WTC11 (cell line): Measurements from ENCODE around the gene MBD2. TPM values are rescaled to one million over a fixed set of nuclear protein-coding genes. Genes with fewer than 3 reads are reported as not detected.

Source experiments
- ATAC-seq: fragments of 200-7000 bp; cut with Tn5 transposase; 2 replicates; pipeline ENCODE4 v1.10.0; 2021; ENCODE audit warnings: mild to moderate bottlenecking, moderate library complexity
- CTCF ChIA-PET: fragments of 300-600 bp; sonication (Branson Sonifier 250); formaldehyde crosslinking; loops from one replicate; lab custom pipeline; 2021; ENCODE audit warnings: antibody characterized with exemption; lab: Charles Lee
- POLR2A ChIA-PET: fragments of 350-600 bp; sonication (Branson Sonifier 250); formaldehyde crosslinking; loops from one replicate; lab custom pipeline; 2021; ENCODE audit warnings: antibody characterized with exemption; lab: Charles Lee
- DNase-seq: peaks from one replicate; pipeline ENCODE4 v3.0.0; 2021; ENCODE audit warnings: low spot score
- H3K27ac Mint-ChIP-seq: 2 replicates; pipeline ENCODE4 v1.8.0; 2021; ENCODE audit warnings: mixed read lengths
- H3K27me3 Mint-ChIP-seq: 2 replicates; pipeline ENCODE4 v1.8.0; 2021; ENCODE audit warnings: low read depth, mild to moderate bottlenecking, moderate library complexity, mixed read lengths
- H3K36me3 Mint-ChIP-seq: 2 replicates; pipeline ENCODE4 v1.8.0; 2021; ENCODE audit warnings: mixed read lengths
- H3K4me1 Mint-ChIP-seq: 2 replicates; pipeline ENCODE4 v1.8.0; 2022; ENCODE audit warnings: mixed read lengths
- H3K4me3 Mint-ChIP-seq: 2 replicates; pipeline ENCODE4 v1.8.0; 2021; ENCODE audit warnings: mild to moderate bottlenecking, moderate library complexity, mixed read lengths
- H3K9me3 Mint-ChIP-seq: 2 replicates; pipeline ENCODE4 v1.8.0; 2021; ENCODE audit warnings: mixed read lengths
- AR ChIP-seq: fragments of 250-450 bp; sonication (Bioruptor Pico); IDR thresholded peaks from 2 replicates; pipeline ENCODE4 v1.9.0; 2021; ENCODE audit warnings: mild to moderate bottlenecking
- ATF1 ChIP-seq: sonication (generic); formaldehyde crosslinking; IDR thresholded peaks from 2 replicates; pipeline ENCODE4 v1.8.1; 2023; ENCODE audit warnings: mild to moderate bottlenecking, moderate library complexity, missing genetic modification reagents
- ATF6 ChIP-seq: sonication (generic); formaldehyde crosslinking; IDR thresholded peaks from 2 replicates; pipeline ENCODE4 v1.8.1; 2023; ENCODE audit warnings: mild to moderate bottlenecking, missing genetic modification reagents
- EMX1 ChIP-seq: fragments of 250-450 bp; sonication (Bioruptor Pico); IDR thresholded peaks from 2 replicates; pipeline ENCODE4 v1.8.0; 2021; ENCODE audit warnings: mild to moderate bottlenecking
- HMGXB4 ChIP-seq: sonication (generic); formaldehyde crosslinking; IDR thresholded peaks from 2 replicates; pipeline ENCODE4 v1.8.1; 2023; ENCODE audit warnings: mild to moderate bottlenecking, moderate library complexity, missing genetic modification reagents
- IRF2 ChIP-seq: sonication (generic); formaldehyde crosslinking; IDR thresholded peaks from 2 replicates; pipeline ENCODE4 v1.8.0; 2022; ENCODE audit warnings: low read depth, missing genetic modification reagents, borderline replicate concordance
- MYBL2 ChIP-seq: sonication (generic); formaldehyde crosslinking; IDR thresholded peaks from 2 replicates; pipeline ENCODE4 v1.8.1; 2023; ENCODE audit warnings: mild to moderate bottlenecking, moderate library complexity, missing genetic modification reagents
- OVOL2 ChIP-seq: fragments of 250-450 bp; sonication (Bioruptor Pico); IDR thresholded peaks from 2 replicates; pipeline ENCODE4 v1.9.0; 2021; ENCODE audit warnings: mild to moderate bottlenecking, borderline replicate concordance
- PRDM15 ChIP-seq: sonication (generic); formaldehyde crosslinking; IDR thresholded peaks from 2 replicates; pipeline ENCODE4 v1.8.0; 2022; ENCODE audit warnings: missing genetic modification reagents
- PRRX2 ChIP-seq: fragments of 250-450 bp; sonication (Bioruptor Pico); IDR thresholded peaks from 2 replicates; pipeline ENCODE4 v1.8.0; 2021; ENCODE audit warnings: mild to moderate bottlenecking
- RELA ChIP-seq: sonication (generic); formaldehyde crosslinking; IDR thresholded peaks from 2 replicates; pipeline ENCODE4 v1.8.1; 2022; ENCODE audit warnings: missing genetic modification reagents, mild to moderate bottlenecking, borderline replicate concordance
- RORB ChIP-seq: fragments of 250-450 bp; sonication (Bioruptor Pico); IDR thresholded peaks from 2 replicates; pipeline ENCODE4 v1.9.0; 2021; ENCODE audit warnings: mild to moderate bottlenecking
- TP53 ChIP-seq: sonication (generic); formaldehyde crosslinking; IDR thresholded peaks from 2 replicates; pipeline ENCODE4 v1.8.1; 2023; ENCODE audit warnings: mild to moderate bottlenecking, missing genetic modification reagents
- ZNF219 ChIP-seq: sonication (generic); formaldehyde crosslinking; IDR thresholded peaks from 2 replicates; pipeline ENCODE4 v1.8.0; 2023; ENCODE audit warnings: missing genetic modification reagents, mild to moderate bottlenecking, borderline replicate concordance
- ZNF281 ChIP-seq: sonication (generic); formaldehyde crosslinking; IDR thresholded peaks from 2 replicates; pipeline ENCODE4 v1.8.0; 2023; ENCODE audit warnings: mild to moderate bottlenecking, missing genetic modification reagents
- ZNF396 ChIP-seq: fragments of 250-450 bp; sonication (Bioruptor Pico); IDR thresholded peaks from 2 replicates; pipeline ENCODE4 v1.8.0; 2021; ENCODE audit warnings: mild to moderate bottlenecking, moderate library complexity, borderline replicate concordance
- ZSCAN18 ChIP-seq: fragments of 250-450 bp; sonication (Bioruptor Pico); IDR thresholded peaks from 2 replicates; pipeline ENCODE4 v2.1.2; 2022; ENCODE audit warnings: mild to moderate bottlenecking, moderate library complexity
- total RNA-seq: library from RNA; stranded (reverse); gene quantifications from 3 replicates; pipeline ENCODE4 v1.2.3, GENCODE V29; 2021

The MBD2 gene
- total RNA-seq, 1 experiment from 2014 or later: 42.7 TPM

- ATAC-seq (no peak), DNase-seq (no peak)
- no peak overlapping the region for H3K4me3 Mint-ChIP-seq
- POLR2A ChIA-PET: no interaction called here
- H3K4me1 Mint-ChIP-seq: peaks cover 24% of the 10 kb centered on the region
- TF ChIP-seq AR (CRISPR knock-in tag) (no peak), HMGXB4 (CRISPR knock-in tag) (no peak), EMX1 (CRISPR knock-in tag) (no peak), ATF6 (CRISPR knock-in tag) (no peak)
- TF ChIP-seq, all 79 proteins: peak for 0
- Mint-ChIP-seq H3K36me3 (no peaks in the 10 kb centered on the region), H3K27me3 (no peaks in the 10 kb centered on the region), H3K9me3 (no peaks in the 10 kb centered on the region), H3K27ac (no peak overlapping the region)
- CTCF ChIA-PET: interaction anchor here (1.0 kb wide), 1 partner anchor 13 kb away, joined by 4 read pairs; no protein-coding TSS in a partner anchor
Measured at GRCh38 chr18:54210463-54210862, 14.0 kb downstream of the MBD2 start.

- no peak for ATAC-seq
- H3K27ac Mint-ChIP-seq: peak overlapping the region; percentile 29; the same call in 1 of the 2 replicates
- ChIA-PET CTCF (interaction anchor here (0.5 to 1.0 kb wide), 2 partner anchors 14 to 1083 kb away, joined by 3 to 4 read pairs; no protein-coding TSS in a partner anchor), POLR2A (no interaction called here)
- no peak for DNase-seq
- H3K9me3 Mint-ChIP-seq: no peaks in the 10 kb centered on the region
- H3K36me3 Mint-ChIP-seq: peaks cover 3% of the 10 kb centered on the region
- peaks cover 24% of the 10 kb centered on the region for H3K4me1 Mint-ChIP-seq
- no peak overlapping the region for H3K4me3 Mint-ChIP-seq
- no peaks in the 10 kb centered on the region for H3K27me3 Mint-ChIP-seq
- TF ChIP-seq TP53 (CRISPR knock-in tag): no peak
- no peak for TF ChIP-seq RELA (CRISPR knock-in tag)
- TF ChIP-seq PRDM15: no peak
- TF ChIP-seq RORB: no peak
- no peak for TF ChIP-seq OVOL2 (CRISPR knock-in tag)
- TF ChIP-seq ZNF396 (CRISPR knock-in tag): no peak
- no peak for TF ChIP-seq MYBL2 (CRISPR knock-in tag)
- no peak for TF ChIP-seq ATF1 (CRISPR knock-in tag)
- no peak for TF ChIP-seq ZNF281 (CRISPR knock-in tag)
- TF ChIP-seq ZNF219 (CRISPR knock-in tag): no peak
- no peak for TF ChIP-seq ZSCAN18 (CRISPR knock-in tag)
- TF ChIP-seq IRF2 (CRISPR knock-in tag): no peak
- TF ChIP-seq PRRX2 (CRISPR knock-in tag): no peak
Measured at GRCh38 chr18:54209471-54210180, 14.8 kb downstream of the MBD2 start.
